HepG2 (cell line): ENCODE results near the gene PTPRM.
A peak's percentile ranks its signal among the peaks of the same experiment; 100 is the strongest.

Source experiments
- CTCF ChIP-seq: sonication (generic); formaldehyde crosslinking; IDR thresholded peaks from 2 replicates; pipeline ENCODE4 v1.5.0; 2020; ENCODE audit warnings: mild to moderate bottlenecking, missing genetic modification reagents, moderate library complexity
- HOXA7 ChIP-seq: sonication (generic); formaldehyde crosslinking; IDR thresholded peaks from 2 replicates; pipeline ENCODE4 v1.8.1; 2022; ENCODE audit warnings: mild to moderate bottlenecking, missing genetic modification reagents, moderate library complexity
- IRF1 ChIP-seq: sonication (generic); formaldehyde crosslinking; IDR thresholded peaks from 2 replicates; pipeline ENCODE4 v1.4.0; 2020; ENCODE audit warnings: low read depth, mild to moderate bottlenecking, missing genetic modification reagents
- KMT2A ChIP-seq: sonication (generic); formaldehyde crosslinking; IDR thresholded peaks from 2 replicates; pipeline ENCODE4 v1.4.0; 2020; ENCODE audit warnings: missing genetic modification reagents
- PHF21A ChIP-seq: sonication (generic); formaldehyde crosslinking; IDR thresholded peaks from 2 replicates; pipeline ENCODE4 v1.5.0; 2020; ENCODE audit warnings: mild to moderate bottlenecking, missing genetic modification reagents
- RBM39 ChIP-seq: fragments of 200-400 bp; formaldehyde crosslinking; IDR thresholded peaks from one replicate; pipeline ENCODE4 v1.6.1; 2018; ENCODE audit warnings: antibody characterized with exemption, mild to moderate bottlenecking, low read depth, low read length; ENCODE audit not compliant: poor library complexity, severe bottlenecking
- ZBTB40 ChIP-seq, 2 experiments: fragments of 450-650 bp in 1 of 2; sonication (generic) in 1 of 2; formaldehyde crosslinking in 1 of 2; IDR thresholded peaks; 2 replicates each; pipeline versions ENCODE4 v1.6.1 to v1.8.0; 2016 to 2022; ENCODE audit warnings: antibody characterized with exemption in 1 of 2, mild to moderate bottlenecking in 1 of 2, missing genetic modification reagents in 1 of 2

GRCh38 chr18:7803956-7804469 is 236.9 kb downstream of the PTPRM start:
- TF ChIP-seq CTCF (CRISPR knock-in tag) (no peak), ZBTB40 (IDR thresholded peaks at IDR 0.05) (no peak), ZBTB40 (CRISPR knock-in tag; IDR thresholded peaks at IDR 0.05) (no peak), RBM39 (no peak), KMT2A (CRISPR knock-in tag) (0 out of 2 replicates have a peak, but pooled peaks have one; percentile 20), HOXA7 (CRISPR knock-in tag) (no peak), IRF1 (CRISPR knock-in tag) (no peak), PHF21A (CRISPR knock-in tag) (no peak)
